ENCODE results near the gene ZBTB11.

- no peak for TF ChIP-seq CTCF (IDR thresholded peaks at IDR 0.05; ENCODE audit: poor library complexity)
- no peak for TF ChIP-seq EZH2 (IDR thresholded peaks at IDR 0.05; ENCODE audit: borderline replicate concordance)
- no peak for TF ChIP-seq EZH2phosphoT487 (IDR thresholded peaks at IDR 0.05; ENCODE audit: low read depth, severe bottlenecking, unreplicated experiment)
Observed at GRCh38 chr3:101701696-101702634, 25.0 kb upstream of the ZBTB11 start.

All from hepatocyte (in vitro differentiated cells).